SJSA1 (cell line): Measurements from ENCODE around the gene FAAP100. TPM values are rescaled to one million over a fixed set of nuclear protein-coding genes. Genes with fewer than 3 reads are reported as not detected.

Source experiments
- DNase-seq, 2 experiments: peaks; one replicate each; pipeline ENCODE4 v3.0.0-alpha.2; 2015 to 2020; ENCODE audit warnings: low spot score in 2 of 2, low read depth in 1 of 2
- H3K27ac ChIP-seq: fragments of 250-450 bp; sonication (Bioruptor Pico); 2 replicates; pipeline ENCODE4 v1.5.1; 2020; ENCODE audit warnings: mild to moderate bottlenecking, moderate library complexity
- H3K27me3 ChIP-seq: fragments of 250-450 bp; sonication (Bioruptor Pico); replicated peaks from 2 replicates; pipeline ENCODE4 v1.5.1; 2020; ENCODE audit warnings: mild to moderate bottlenecking, moderate library complexity
- H3K36me3 ChIP-seq: fragments of 250-450 bp; sonication (Bioruptor Pico); 2 replicates; pipeline ENCODE4 v1.5.1; 2020; ENCODE audit warnings: mild to moderate bottlenecking
- H3K4me1 ChIP-seq: fragments of 250-450 bp; sonication (Bioruptor Pico); replicated peaks from 2 replicates; pipeline ENCODE4 v1.6.1; 2021; ENCODE audit warnings: mild to moderate bottlenecking
- H3K4me3 ChIP-seq: fragments of 250-450 bp; sonication (Bioruptor Pico); 2 replicates; pipeline ENCODE4 v1.5.1; 2020; ENCODE audit warnings: mild to moderate bottlenecking
- H3K9me3 ChIP-seq: fragments of 250-450 bp; sonication (Bioruptor Pico); replicated peaks from 2 replicates; pipeline ENCODE4 v1.5.1; 2020; ENCODE audit warnings: mild to moderate bottlenecking
- total RNA-seq: library from RNA; depleted of rRNA; stranded (reverse); fragments of >200 nt; shearing (Covaris generic); gene quantifications from 2 replicates; pipeline ENCODE4 v1.2.3, GENCODE V29; 2014

Gene FAAP100
- total RNA-seq, 1 experiment from 2014 or later = 28.1 TPM

GRCh38 chr17:81582341-81582740 is 30.2 kb upstream of the FAAP100 start:
- H3K4me3 ChIP-seq = no peak overlapping the region
- H3K27ac ChIP-seq = no peak overlapping the region
- H3K27me3 ChIP-seq = no peaks in the 10 kb centered on the region
- no peaks in the 10 kb centered on the region for H3K9me3 ChIP-seq
- H3K36me3 ChIP-seq = peaks cover 93% of the 10 kb centered on the region
- peaks cover 80% of the 10 kb centered on the region for H3K4me1 ChIP-seq
- DNase-seq = no peak

- H3K9me3 ChIP-seq = no peaks in the 10 kb centered on the region
- H3K4me1 ChIP-seq = peaks cover 82% of the 10 kb centered on the region
- H3K4me3 ChIP-seq = no peak overlapping the region
- H3K27ac ChIP-seq = no peak overlapping the region
- DNase-seq = no peak
- H3K36me3 ChIP-seq = peaks cover 89% of the 10 kb centered on the region
- H3K27me3 ChIP-seq = no peaks in the 10 kb centered on the region
Measured at GRCh38 chr17:81581758-81582157, 29.6 kb upstream of the FAAP100 start.

- H3K36me3 ChIP-seq = peaks cover 84% of the 10 kb centered on the region
- peaks cover 82% of the 10 kb centered on the region for H3K4me1 ChIP-seq
- no peak overlapping the region for H3K4me3 ChIP-seq
- no peaks in the 10 kb centered on the region for H3K27me3 ChIP-seq
- H3K27ac ChIP-seq = no peak overlapping the region
- no peaks in the 10 kb centered on the region for H3K9me3 ChIP-seq
- no peak for DNase-seq
Measured at GRCh38 chr17:81580481-81580880, 28.3 kb upstream of the FAAP100 start.

- no peak overlapping the region for H3K27ac ChIP-seq
- no peaks in the 10 kb centered on the region for H3K27me3 ChIP-seq
- no peak for DNase-seq
- peaks cover 84% of the 10 kb centered on the region for H3K36me3 ChIP-seq
- no peak overlapping the region for H3K4me3 ChIP-seq
- H3K9me3 ChIP-seq = no peaks in the 10 kb centered on the region
- peaks cover 82% of the 10 kb centered on the region for H3K4me1 ChIP-seq
Measured at GRCh38 chr17:81579821-81580321, 27.7 kb upstream of the FAAP100 start.

- no peak overlapping the region for H3K27ac ChIP-seq
- no peak overlapping the region for H3K4me3 ChIP-seq
- no peaks in the 10 kb centered on the region for H3K27me3 ChIP-seq
- peaks cover 82% of the 10 kb centered on the region for H3K4me1 ChIP-seq
- no peak for DNase-seq
- no peaks in the 10 kb centered on the region for H3K9me3 ChIP-seq
- peaks cover 84% of the 10 kb centered on the region for H3K36me3 ChIP-seq
Measured at GRCh38 chr17:81579298-81579697, 27.1 kb upstream of the FAAP100 start.

- Histone ChIP-seq H3K9me3 (no peaks in the 10 kb centered on the region), H3K27ac (no peak overlapping the region), H3K4me1 (peaks cover 78% of the 10 kb centered on the region), H3K27me3 (no peaks in the 10 kb centered on the region), H3K4me3 (no peak overlapping the region), H3K36me3 (peaks cover 88% of the 10 kb centered on the region)
- no peak for DNase-seq
Measured at GRCh38 chr17:81578561-81579225, 26.5 kb upstream of the FAAP100 start.

- no peak for DNase-seq
- Histone ChIP-seq H3K9me3 (no peaks in the 10 kb centered on the region), H3K4me1 (peaks cover 72% of the 10 kb centered on the region), H3K4me3 (no peak overlapping the region), H3K27me3 (no peaks in the 10 kb centered on the region), H3K36me3 (peaks cover 88% of the 10 kb centered on the region), H3K27ac (peak overlapping the region; percentile 27; the same call in 1 of the 2 replicates)
Measured at GRCh38 chr17:81578038-81578441, 25.9 kb upstream of the FAAP100 start.

GRCh38 chr17:81577278-81578000 is 25.3 kb upstream of the FAAP100 start:
- Histone ChIP-seq H3K4me3 (no peak overlapping the region), H3K4me1 (peaks cover 66% of the 10 kb centered on the region), H3K27ac (peak overlapping the region; percentile 27), H3K9me3 (no peaks in the 10 kb centered on the region), H3K36me3 (peaks cover 88% of the 10 kb centered on the region), H3K27me3 (no peaks in the 10 kb centered on the region)
- peak in 1 of 2 experiments; percentile 56 for DNase-seq

GRCh38 chr17:81576621-81577277 is 24.6 kb upstream of the FAAP100 start:
- peaks cover 59% of the 10 kb centered on the region for H3K4me1 ChIP-seq
- peak; percentile 90 to 92 for DNase-seq
- peaks cover 86% of the 10 kb centered on the region for H3K36me3 ChIP-seq
- no peaks in the 10 kb centered on the region for H3K9me3 ChIP-seq
- H3K27me3 ChIP-seq = no peaks in the 10 kb centered on the region
- H3K27ac ChIP-seq = peak overlapping the region; percentile 27
- no peak overlapping the region for H3K4me3 ChIP-seq

- Histone ChIP-seq H3K27ac (peak overlapping the region; percentile 24; the same call in 1 of the 2 replicates), H3K36me3 (peaks cover 88% of the 10 kb centered on the region), H3K4me1 (peaks cover 58% of the 10 kb centered on the region), H3K27me3 (no peaks in the 10 kb centered on the region), H3K9me3 (no peaks in the 10 kb centered on the region), H3K4me3 (no peak overlapping the region)
- no peak for DNase-seq
Measured at GRCh38 chr17:81575836-81576235, 23.7 kb upstream of the FAAP100 start.

GRCh38 chr17:81574643-81574956 is 22.4 kb upstream of the FAAP100 start:
- Histone ChIP-seq H3K4me1 (peaks cover 48% of the 10 kb centered on the region), H3K27me3 (no peaks in the 10 kb centered on the region), H3K9me3 (no peaks in the 10 kb centered on the region), H3K4me3 (no peak overlapping the region), H3K27ac (no peak overlapping the region; the same call in 1 of the 2 replicates), H3K36me3 (peaks cover 88% of the 10 kb centered on the region)
- DNase-seq = no peak

- H3K36me3 ChIP-seq = peaks cover 88% of the 10 kb centered on the region
Measured at GRCh38 chr17:81573794-81574642, 21.9 kb upstream of the FAAP100 start.

GRCh38 chr17:81572563-81573168 is 20.5 kb upstream of the FAAP100 start:
- H3K27ac ChIP-seq = no peak overlapping the region
- peaks cover 53% of the 10 kb centered on the region for H3K4me1 ChIP-seq
- peaks cover 88% of the 10 kb centered on the region for H3K36me3 ChIP-seq
- H3K27me3 ChIP-seq = no peaks in the 10 kb centered on the region
- DNase-seq = no peak
- H3K9me3 ChIP-seq = no peaks in the 10 kb centered on the region
- H3K4me3 ChIP-seq = no peak overlapping the region

More at GRCh38 chr17:81573794-81574642, 21.9 kb upstream of the FAAP100 start:
- Histone ChIP-seq H3K27me3 (no peaks in the 10 kb centered on the region), H3K4me3 (no peak overlapping the region), H3K9me3 (no peaks in the 10 kb centered on the region), H3K4me1 (peaks cover 49% of the 10 kb centered on the region), H3K27ac (no peak overlapping the region; the same call in 1 of the 2 replicates)
- no peak for DNase-seq
